H9 (cell line): ENCODE data around the gene CYP2F1. TPM values are rescaled to one million over a fixed set of nuclear protein-coding genes. Genes with fewer than 3 reads are reported as not detected.
A peak's percentile ranks its signal among the peaks of the same experiment; 100 is the strongest.

Experiments used
- DNase-seq: peaks from one replicate; pipeline ENCODE4 v3.0.0-alpha.2; 2017
- H2AFZ ChIP-seq: one replicate; pipeline ENCODE4 v1.6.1; 2013; ENCODE audit warnings: mild to moderate bottlenecking, low read length, control low read depth, moderate library complexity
- H2AK5ac ChIP-seq: 2 replicates; pipeline ENCODE4 v1.6.1; 2013; ENCODE audit warnings: low read length, control low read depth, mixed read lengths; ENCODE audit not compliant: insufficient read length
- H2BK120ac ChIP-seq: one replicate; pipeline ENCODE4 v1.6.1; 2013; ENCODE audit warnings: low read depth, mild to moderate bottlenecking, low read length, control low read depth, inconsistent platforms; ENCODE audit not compliant: poor library complexity, severe bottlenecking
- H2BK12ac ChIP-seq: 2 replicates; pipeline ENCODE4 v1.6.1; 2013; ENCODE audit warnings: low read length, control low read depth, mixed read lengths, low read depth; ENCODE audit not compliant: insufficient read length
- H2BK15ac ChIP-seq: 2 replicates; pipeline ENCODE4 v1.6.1; 2013; ENCODE audit warnings: low read depth, low read length, control low read depth
- H2BK20ac ChIP-seq: one replicate; pipeline ENCODE4 v1.6.1; 2013; ENCODE audit warnings: low read depth, mild to moderate bottlenecking, low read length, control low read depth, inconsistent platforms; ENCODE audit not compliant: poor library complexity, severe bottlenecking
- H2BK5ac ChIP-seq: 2 replicates; pipeline ENCODE4 v1.6.1; 2013; ENCODE audit warnings: low read length, control low read depth, mixed read lengths; ENCODE audit not compliant: insufficient read length
- H3K14ac ChIP-seq: 2 replicates; pipeline ENCODE4 v1.6.1; 2013; ENCODE audit warnings: low read length, control low read depth; ENCODE audit not compliant: insufficient read depth
- H3K18ac ChIP-seq: 2 replicates; pipeline ENCODE4 v1.6.1; 2013; ENCODE audit warnings: low read depth, mild to moderate bottlenecking, mixed read lengths, low read length, control low read depth; ENCODE audit not compliant: insufficient read length
- H3K23ac ChIP-seq: 2 replicates; pipeline ENCODE4 v1.6.1; 2013; ENCODE audit warnings: low read length, control low read depth, mixed read lengths, low read depth; ENCODE audit not compliant: insufficient read length
- H3K23me2 ChIP-seq: 2 replicates; pipeline ENCODE4 v1.6.1; 2013; ENCODE audit warnings: low read depth, mild to moderate bottlenecking, mixed read lengths, low read length, control low read depth; ENCODE audit not compliant: insufficient read length, poor library complexity, severe bottlenecking
- H3K27ac ChIP-seq: 2 replicates; pipeline ENCODE4 v1.5.1; 2013; ENCODE audit warnings: low read length, control low read depth, mixed read lengths, low read depth; ENCODE audit not compliant: insufficient read length
- H3K27me3 ChIP-seq: 2 replicates; pipeline ENCODE4 v1.6.1; 2013; ENCODE audit warnings: low read length, control low read depth, inconsistent platforms; ENCODE audit not compliant: insufficient read depth
- H3K4ac ChIP-seq: 2 replicates; pipeline ENCODE4 v1.6.1; 2013; ENCODE audit warnings: low read depth, mild to moderate bottlenecking, control low read depth, inconsistent platforms, low read length, moderate library complexity
- H3K4me1 ChIP-seq: 2 replicates; pipeline ENCODE4 v1.6.1; 2013; ENCODE audit warnings: low read length, control low read depth, inconsistent platforms; ENCODE audit not compliant: insufficient read depth
- H3K4me2 ChIP-seq: 2 replicates; pipeline ENCODE4 v1.6.1; 2013; ENCODE audit warnings: low read length, control low read depth, mixed read lengths; ENCODE audit not compliant: insufficient read length, insufficient read depth
- H3K56ac ChIP-seq: 2 replicates; pipeline ENCODE4 v1.6.1; 2013; ENCODE audit warnings: low read depth, mild to moderate bottlenecking, mixed read lengths, low read length, control low read depth; ENCODE audit not compliant: insufficient read length
- H3K79me1 ChIP-seq: 2 replicates; pipeline ENCODE4 v1.6.1; 2013; ENCODE audit warnings: low read depth, mild to moderate bottlenecking, moderate library complexity, low read length, control low read depth, inconsistent platforms; ENCODE audit not compliant: insufficient read depth, poor library complexity, severe bottlenecking
- H3K79me2 ChIP-seq: 2 replicates; pipeline ENCODE4 v1.6.1; 2013; ENCODE audit warnings: low read length, control low read depth, inconsistent platforms; ENCODE audit not compliant: insufficient read depth
- H3K9ac ChIP-seq: 2 replicates; pipeline ENCODE4 v1.6.1; 2013; ENCODE audit warnings: low read length, control low read depth, mixed read lengths; ENCODE audit not compliant: insufficient read length; ENCODE audit errors: extremely low read depth
- H3K9me3 ChIP-seq: one replicate; pipeline ENCODE4 v1.6.1; 2013; ENCODE audit warnings: low read depth, low read length, inconsistent platforms; ENCODE audit not compliant: control insufficient read depth
- H3T11ph ChIP-seq: one replicate; pipeline ENCODE4 v1.6.1; 2013; ENCODE audit warnings: mild to moderate bottlenecking, low read length, control low read depth, inconsistent platforms
- H4K20me1 ChIP-seq: one replicate; pipeline ENCODE4 v1.6.1; 2013; ENCODE audit not compliant: control insufficient read depth, insufficient read length, insufficient read depth
- H4K5ac ChIP-seq: 2 replicates; pipeline ENCODE4 v1.6.1; 2013; ENCODE audit warnings: low read depth, mild to moderate bottlenecking, mixed read lengths, low read length, control low read depth; ENCODE audit not compliant: insufficient read length
- H4K8ac ChIP-seq: replicated peaks from 2 replicates; pipeline ENCODE4 v1.6.1; 2013; ENCODE audit warnings: low read length, control low read depth, mixed read lengths, low read depth; ENCODE audit not compliant: insufficient read length
- H4K91ac ChIP-seq: 2 replicates; pipeline ENCODE4 v1.6.1; 2013; ENCODE audit warnings: low read depth, mild to moderate bottlenecking, moderate library complexity, mixed read lengths, low read length, control low read depth; ENCODE audit not compliant: insufficient read length
- H3K27ac Mint-ChIP-seq, 3 experiments: 2 replicates in 2 of 3; 3 replicates in 1 of 3; pipeline ENCODE4 v1.8.0; 2020 to 2021; ENCODE audit warnings: mixed read lengths in 3 of 3, mild to moderate bottlenecking in 1 of 3, moderate library complexity in 1 of 3
- H3K27me3 Mint-ChIP-seq: 2 replicates; pipeline ENCODE4 v1.8.0; 2021; ENCODE audit warnings: low read depth, mild to moderate bottlenecking, moderate library complexity, mixed read lengths
- H3K36me3 Mint-ChIP-seq, 3 experiments: 2 replicates in 2 of 3; 3 replicates in 1 of 3; pipeline ENCODE4 v1.8.0; 2020 to 2021; ENCODE audit warnings: low read depth in 3 of 3, mixed read lengths in 3 of 3; ENCODE audit not compliant: insufficient read depth in 1 of 3
- H3K4me1 Mint-ChIP-seq, 2 experiments: 2 replicates each; pipeline ENCODE4 v1.8.0; 2020; ENCODE audit warnings: mixed read lengths in 2 of 2
- H3K4me3 Mint-ChIP-seq, 2 experiments: 2 replicates in 1 of 2; 3 replicates in 1 of 2; pipeline ENCODE4 v1.8.0; 2020 to 2021; ENCODE audit warnings: mild to moderate bottlenecking in 2 of 2, mixed read lengths in 2 of 2, moderate library complexity in 1 of 2
- H3K9me3 Mint-ChIP-seq, 2 experiments: 2 replicates in 1 of 2; 3 replicates in 1 of 2; pipeline ENCODE4 v1.8.0; 2020; ENCODE audit warnings: mild to moderate bottlenecking in 2 of 2, mixed read lengths in 2 of 2, moderate library complexity in 1 of 2
- CTCF ChIP-seq: fragments of 200-600 bp; sonication (generic); conservative IDR thresholded peaks from 3 replicates; pipeline ENCODE4 v1.8.0; 2021; ENCODE audit warnings: antibody characterized with exemption, mild to moderate bottlenecking
- WGBS: extraction: QIAGEN DNeasy Blood & Tissue Kit; methylation state at CpG from one replicate; pipeline ENCODE4 v1.1.7; 2013; ENCODE audit warnings: missing lambda C conversion rate, low lambda C conversion rate, mixed read lengths; ENCODE audit not compliant: insufficient read length; ENCODE audit errors: extremely low coverage; 5-methylcytosine and 5-hydroxymethylcytosine counted together
- total RNA-seq: library from RNA; stranded (reverse); gene quantifications from 2 replicates; pipeline ENCODE4 v1.2.1, GENCODE V29; 2021

CYP2F1 gene
- total RNA-seq, 1 experiment from 2014 or later: 0.63 TPM

GRCh38 chr19:41089959-41090358 is 24.3 kb upstream of the CYP2F1 start:
- Histone ChIP-seq H3K9ac (peak overlapping the region; percentile 25), H2AFZ (no peak overlapping the region), H3K4me2 (peak overlapping the region; percentile 49), H2BK15ac (no peak overlapping the region), H3K23ac (no peak overlapping the region), H4K20me1 (no peaks in the 10 kb centered on the region), H3K9me3 (no peaks in the 10 kb centered on the region), H3K4ac (no peak overlapping the region), H3K4me1 (no peaks in the 10 kb centered on the region), H2BK20ac (no peak overlapping the region), H4K8ac (no peak overlapping the region), H2AK5ac (no peak overlapping the region), H3K27ac (no peak overlapping the region), H2BK12ac (peak overlapping the region; percentile 45), H3K14ac (peak overlapping the region; percentile 89), H4K91ac (no peak overlapping the region), H3K79me2 (no peaks in the 10 kb centered on the region), H4K5ac (no peak overlapping the region), H3K18ac (peak overlapping the region; percentile 89), H2BK120ac (peak overlapping the region; percentile 61), H2BK5ac (no peak overlapping the region), H3K23me2 (peaks cover 10% of the 10 kb centered on the region), H3T11ph (no peak overlapping the region), H3K27me3 (peaks cover 6% of the 10 kb centered on the region; the same call in 1 of the 2 replicates), H3K56ac (no peak overlapping the region), H3K79me1 (no peaks in the 10 kb centered on the region)
- no CpG with 5 or more reads among the region's 32 CpGs for WGBS
- Mint-ChIP-seq H3K36me3 (peaks cover 0 to 2% (median 0%) of the 10 kb centered on the region in 3 experiments; a peak in 1 of 7 replicates), H3K4me3 (peak overlapping the region; percentile 60 to 78), H3K27me3 (peaks cover 88% of the 10 kb centered on the region), H3K4me1 (peaks cover 18 to 19% of the 10 kb centered on the region in 2 experiments), H3K9me3 (peaks cover 0 to 7% of the 10 kb centered on the region in 2 experiments; a peak in 2 of 5 replicates), H3K27ac (no peak overlapping the region)
- no peak for DNase-seq
- peak; percentile 37; the same call in 1 of the 3 replicates for TF ChIP-seq CTCF
